Nephron progenitor cell (in vitro differentiated cells): ENCODE data around the gene ACBD4.
"Not testable (repeated sequence)": the region's sequence is repeated elsewhere in the genome, so short reads cannot be mapped to it uniquely, and the experiment has no call there.

Source experiments
- DNase-seq: peaks from one replicate; pipeline ENCODE4 v3.0.0; 2021
- H3K27ac Mint-ChIP-seq: 2 replicates; pipeline ENCODE4 v1.8.0; 2021; ENCODE audit warnings: mild to moderate bottlenecking, moderate library complexity, mixed read lengths
- H3K27me3 Mint-ChIP-seq: 2 replicates; pipeline ENCODE4 v1.8.0; 2021; ENCODE audit warnings: mild to moderate bottlenecking, low read depth, mixed read lengths; ENCODE audit not compliant: poor library complexity
- H3K36me3 Mint-ChIP-seq: 2 replicates; pipeline ENCODE4 v1.8.0; 2021; ENCODE audit warnings: low read depth, mixed read lengths
- H3K4me1 Mint-ChIP-seq: 2 replicates; pipeline ENCODE4 v1.8.0; 2021; ENCODE audit warnings: mixed read lengths
- H3K4me3 Mint-ChIP-seq: 2 replicates; pipeline ENCODE4 v1.8.0; 2021; ENCODE audit warnings: mild to moderate bottlenecking, moderate library complexity, mixed read lengths
- H3K9me3 Mint-ChIP-seq: 2 replicates; pipeline ENCODE4 v1.8.0; 2021; ENCODE audit warnings: mild to moderate bottlenecking, moderate library complexity, mixed read lengths
- TF ChIP-seq, protein P1 (sequence below): fragments of 200-600 bp; sonication (generic); IDR thresholded peaks from 2 replicates; pipeline ENCODE4 v1.5.0; 2021; ENCODE audit warnings: antibody characterized with exemption

ACBD4 gene

DNA sequence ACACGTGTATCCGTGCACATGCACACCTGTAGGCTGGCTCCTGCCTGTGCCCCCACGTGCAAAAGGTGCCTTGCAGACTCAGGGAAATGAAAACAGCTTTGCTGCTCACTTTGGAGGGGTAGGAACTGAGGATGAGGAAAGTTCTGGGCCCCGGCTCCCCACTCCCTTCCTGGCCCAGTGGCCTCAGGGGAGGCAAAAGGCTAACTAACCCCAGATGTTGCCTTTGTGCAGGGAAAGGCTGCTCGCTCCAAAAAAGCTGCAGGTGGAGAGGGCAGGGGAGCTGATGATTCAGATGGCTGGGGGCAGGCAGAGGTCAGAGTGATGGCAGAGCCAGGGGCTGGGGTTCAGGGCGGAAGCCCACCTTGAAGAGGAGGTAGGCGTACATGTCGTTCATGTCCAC is 15.5 kb upstream of the ACBD4 start:
- no peaks in the 10 kb centered on the region for H3K27me3 Mint-ChIP-seq
- DNase-seq, result no peak
- H3K9me3 Mint-ChIP-seq, result no peaks in the 10 kb centered on the region
- TF ChIP-seq, protein P1, sequence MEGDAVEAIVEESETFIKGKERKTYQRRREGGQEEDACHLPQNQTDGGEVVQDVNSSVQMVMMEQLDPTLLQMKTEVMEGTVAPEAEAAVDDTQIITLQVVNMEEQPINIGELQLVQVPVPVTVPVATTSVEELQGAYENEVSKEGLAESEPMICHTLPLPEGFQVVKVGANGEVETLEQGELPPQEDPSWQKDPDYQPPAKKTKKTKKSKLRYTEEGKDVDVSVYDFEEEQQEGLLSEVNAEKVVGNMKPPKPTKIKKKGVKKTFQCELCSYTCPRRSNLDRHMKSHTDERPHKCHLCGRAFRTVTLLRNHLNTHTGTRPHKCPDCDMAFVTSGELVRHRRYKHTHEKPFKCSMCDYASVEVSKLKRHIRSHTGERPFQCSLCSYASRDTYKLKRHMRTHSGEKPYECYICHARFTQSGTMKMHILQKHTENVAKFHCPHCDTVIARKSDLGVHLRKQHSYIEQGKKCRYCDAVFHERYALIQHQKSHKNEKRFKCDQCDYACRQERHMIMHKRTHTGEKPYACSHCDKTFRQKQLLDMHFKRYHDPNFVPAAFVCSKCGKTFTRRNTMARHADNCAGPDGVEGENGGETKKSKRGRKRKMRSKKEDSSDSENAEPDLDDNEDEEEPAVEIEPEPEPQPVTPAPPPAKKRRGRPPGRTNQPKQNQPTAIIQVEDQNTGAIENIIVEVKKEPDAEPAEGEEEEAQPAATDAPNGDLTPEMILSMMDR, result no peak
- H3K4me3 Mint-ChIP-seq, result no peak overlapping the region
- no peaks in the 10 kb centered on the region for H3K36me3 Mint-ChIP-seq
- H3K4me1 Mint-ChIP-seq, result peaks cover 67% of the 10 kb centered on the region
- peak overlapping the region; percentile 64 for H3K27ac Mint-ChIP-seq

DNA sequence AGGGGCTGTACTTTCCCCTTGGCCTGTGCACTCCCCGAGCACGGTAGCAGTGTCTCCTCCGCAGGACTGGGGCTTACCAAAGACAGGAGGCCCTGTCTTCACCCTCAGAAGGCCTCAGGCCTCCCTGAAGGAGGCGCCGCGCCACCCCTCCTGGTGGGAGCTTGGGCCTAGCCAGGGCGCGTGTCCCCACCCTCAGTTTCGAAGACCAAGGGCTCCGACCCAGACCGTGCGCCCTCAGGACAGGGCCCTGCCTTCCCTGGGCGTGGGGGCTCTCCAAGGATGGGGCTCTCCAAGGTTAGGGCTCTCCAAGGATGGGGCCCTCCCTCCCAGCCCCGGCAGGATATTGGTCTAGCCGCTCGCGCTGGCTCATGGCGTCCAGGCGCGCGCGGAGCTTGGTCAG is 14.9 kb upstream of the ACBD4 start:
- TF ChIP-seq, protein P1, result no peak
- H3K4me3 Mint-ChIP-seq, result no peak overlapping the region
- H3K27ac Mint-ChIP-seq, result no peak overlapping the region
- H3K27me3 Mint-ChIP-seq, result no peaks in the 10 kb centered on the region
- H3K36me3 Mint-ChIP-seq, result no peaks in the 10 kb centered on the region
- no peaks in the 10 kb centered on the region for H3K9me3 Mint-ChIP-seq
- DNase-seq, result no peak
- H3K4me1 Mint-ChIP-seq, result peaks cover 61% of the 10 kb centered on the region

DNA sequence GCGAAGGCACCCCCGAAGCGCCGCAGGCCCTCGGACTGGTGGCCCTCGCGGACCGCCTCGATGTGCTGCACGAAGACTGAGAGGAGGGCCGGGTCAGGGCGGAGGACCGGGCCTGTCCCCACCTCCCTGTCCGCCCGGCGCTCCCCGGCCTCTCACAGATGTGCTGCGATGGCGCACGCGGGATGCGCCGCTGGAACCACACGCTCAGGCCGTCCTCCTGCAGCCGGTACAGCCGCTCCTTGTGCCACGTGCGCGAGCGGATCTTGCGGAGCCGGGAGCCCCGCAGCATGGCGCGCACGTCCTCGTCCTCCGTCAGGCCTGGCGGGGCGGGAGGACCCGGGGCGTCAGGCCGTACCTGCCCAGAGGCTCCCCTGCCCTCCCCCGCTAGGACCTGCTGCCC is 14.4 kb upstream of the ACBD4 start:
- no peak overlapping the region for H3K4me3 Mint-ChIP-seq
- H3K27me3 Mint-ChIP-seq, result no peaks in the 10 kb centered on the region
- no peak for DNase-seq
- H3K27ac Mint-ChIP-seq, result no peak overlapping the region
- TF ChIP-seq, protein P1, result no peak
- H3K36me3 Mint-ChIP-seq, result no peaks in the 10 kb centered on the region
- H3K4me1 Mint-ChIP-seq, result peaks cover 56% of the 10 kb centered on the region
- H3K9me3 Mint-ChIP-seq, result no peaks in the 10 kb centered on the region

DNA sequence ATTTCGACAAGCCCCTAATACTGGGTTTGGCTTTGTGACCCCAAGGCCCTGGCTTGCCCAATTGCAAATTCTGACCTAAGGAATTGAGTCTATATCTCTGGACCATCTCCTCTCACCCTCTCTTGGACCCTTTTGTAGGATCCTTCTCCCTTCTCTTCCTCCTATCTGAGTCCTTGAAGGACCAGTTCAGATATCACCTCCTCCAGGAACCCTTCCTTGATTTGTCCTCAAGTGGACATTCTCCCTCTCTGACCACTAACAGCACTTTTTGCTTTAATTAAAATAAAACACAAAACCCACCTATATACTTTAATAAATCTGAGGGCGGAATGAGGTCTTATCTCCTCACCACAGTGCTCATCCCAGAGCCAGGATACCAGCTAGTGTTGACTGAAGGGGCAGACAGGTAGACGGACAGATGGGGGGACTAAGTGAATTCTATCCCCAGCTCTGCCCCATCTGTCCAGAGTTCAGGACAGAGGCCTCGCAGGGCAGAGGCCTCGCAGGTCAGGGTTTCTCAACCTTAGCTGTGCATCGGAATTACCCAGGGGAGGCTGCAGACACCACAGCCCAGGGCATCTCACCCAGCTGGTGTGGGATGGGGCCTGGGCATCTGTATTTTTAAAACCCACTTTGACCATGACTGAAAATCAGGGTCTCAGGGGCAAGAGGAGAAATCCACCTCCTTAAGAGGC is 12.3 kb upstream of the ACBD4 start:
- H3K27ac Mint-ChIP-seq, result peak overlapping the region; percentile 77
- H3K4me3 Mint-ChIP-seq, result no peak overlapping the region
- peaks cover 55% of the 10 kb centered on the region for H3K4me1 Mint-ChIP-seq
- H3K27me3 Mint-ChIP-seq, result no peaks in the 10 kb centered on the region
- H3K9me3 Mint-ChIP-seq, result no peaks in the 10 kb centered on the region
- H3K36me3 Mint-ChIP-seq, result no peaks in the 10 kb centered on the region
- TF ChIP-seq, protein P1, result no peak
- DNase-seq, result no peak

DNA sequence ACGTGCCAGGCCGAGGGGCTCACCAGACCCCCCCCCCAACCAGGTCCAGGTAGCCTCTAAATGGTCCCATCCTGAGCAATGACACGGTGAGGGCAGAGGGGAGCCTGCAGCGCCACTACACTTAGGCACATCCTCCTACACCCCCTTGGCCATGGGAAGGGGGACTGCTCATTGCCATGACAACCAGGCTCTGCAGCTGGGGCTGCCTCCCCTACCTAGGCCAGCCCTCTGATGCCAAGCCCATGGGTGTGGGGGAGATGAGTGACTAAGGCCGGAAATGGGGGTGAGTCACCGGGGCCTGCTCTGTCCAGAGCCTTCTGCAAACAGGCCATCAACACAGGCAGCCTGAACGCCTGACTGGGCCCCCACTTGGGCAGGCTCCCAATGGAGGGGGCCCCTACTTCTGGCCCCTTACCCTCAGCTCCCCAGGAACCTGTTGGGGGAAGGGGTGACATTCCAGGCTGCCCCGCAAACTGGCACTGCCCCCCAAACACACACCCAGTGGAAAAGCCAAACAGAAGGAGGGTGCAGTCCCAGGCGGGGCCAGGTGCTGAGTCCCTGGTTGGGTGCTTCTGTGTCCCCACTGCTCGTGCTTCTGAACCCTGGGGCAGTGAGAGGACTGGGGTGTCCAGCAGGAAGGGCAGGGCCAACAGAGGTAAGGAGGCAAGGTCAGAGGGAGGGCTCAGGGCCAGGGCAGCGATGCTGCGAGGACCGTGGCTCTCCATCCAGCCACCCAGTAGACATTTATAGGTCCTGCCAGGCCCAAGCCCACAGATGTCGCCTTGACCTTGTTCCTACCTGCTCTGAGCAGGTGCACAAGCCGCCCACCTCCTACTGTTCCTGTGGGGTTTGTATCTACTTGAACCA is 11.3 kb upstream of the ACBD4 start:
- no peak overlapping the region for H3K27ac Mint-ChIP-seq
- no peaks in the 10 kb centered on the region for H3K27me3 Mint-ChIP-seq

DNA sequence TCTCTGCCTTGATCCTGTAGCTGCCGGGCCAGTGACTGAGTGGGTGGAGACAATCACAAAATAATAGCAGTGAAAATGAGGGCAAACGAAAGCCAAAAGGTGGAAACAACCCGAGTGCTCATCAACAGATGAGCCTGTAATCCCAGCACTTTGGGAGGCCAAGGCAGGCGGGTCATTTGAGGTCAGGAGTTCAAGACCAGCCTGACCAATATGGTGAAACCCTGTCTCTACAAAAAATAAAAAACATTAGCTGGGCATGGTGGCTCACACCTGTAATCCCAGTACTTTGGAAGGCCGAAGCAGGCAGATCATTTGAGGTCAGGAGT is 10.7 kb upstream of the ACBD4 start:
- H3K4me1 Mint-ChIP-seq, result peaks cover 60% of the 10 kb centered on the region
- H3K36me3 Mint-ChIP-seq, H3K9me3 Mint-ChIP-seq, H3K27me3 Mint-ChIP-seq, DNase-seq, H3K27ac Mint-ChIP-seq, H3K4me3 Mint-ChIP-seq: not testable (repeated sequence)

More for the DNA sequence above, 11.3 kb upstream of the ACBD4 start:
- Mint-ChIP-seq H3K9me3 (no peaks in the 10 kb centered on the region), H3K4me1 (peaks cover 59% of the 10 kb centered on the region), H3K4me3 (no peak overlapping the region), H3K36me3 (no peaks in the 10 kb centered on the region)
- TF ChIP-seq, protein P1, result no peak
- no peak for DNase-seq
